HL-60 (cell line): ENCODE data around the gene ZBTB24.

Source experiments
- CTCF ChIP-seq: IDR thresholded peaks from one replicate; pipeline ENCODE4 v1.5.1; 2011; ENCODE audit warnings: low read length, control low read depth, inconsistent platforms; ENCODE audit not compliant: insufficient read depth
- POLR2AphosphoS5 ChIP-seq: IDR thresholded peaks from 2 replicates; pipeline ENCODE4 v1.6.1; 2012; ENCODE audit warnings: low read depth
- REST ChIP-seq: IDR thresholded peaks from 2 replicates; pipeline ENCODE4 v1.6.1; 2012; ENCODE audit warnings: low read depth; ENCODE audit not compliant: insufficient replicate concordance

DNA sequence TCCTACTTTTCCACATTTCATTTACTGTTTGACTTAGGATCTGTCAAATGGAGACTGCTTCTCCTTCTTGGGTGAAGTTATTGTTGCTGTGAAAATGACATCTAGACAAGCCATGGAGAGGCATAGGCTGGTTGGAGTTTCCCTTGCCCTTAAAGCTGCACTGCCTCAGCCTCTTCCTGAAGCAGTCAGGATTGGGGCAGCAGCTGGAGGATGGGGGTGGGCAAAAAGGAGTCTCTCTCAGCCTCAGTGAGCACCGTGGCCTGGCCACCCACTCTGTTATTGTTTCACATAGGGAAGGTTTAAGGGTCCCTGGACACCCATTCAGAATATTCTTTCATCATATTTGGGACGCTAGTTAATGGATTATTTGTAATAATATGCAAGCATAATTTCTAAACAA, 7.7 kb upstream of the ZBTB24 start:
- TF ChIP-seq CTCF (no peak), POLR2AphosphoS5 (no peak), REST (no peak)
